ENCODE measurements around the gene BCAP31. TPM values are rescaled to one million over a fixed set of nuclear protein-coding genes. Genes with fewer than 3 reads are reported as not detected.

The BCAP31 gene
- total and polyA plus RNA-seq, 12 donors, result 121 to 343 (median 271) TPM

GRCh38 chrX:153736071-153736820 lies 12.1 kb upstream of the BCAP31 start:
- Histone ChIP-seq H3K27me3 (no peaks in the 10 kb centered on the region), H3K36me3 (replicated peaks in 1 of 2) (no peaks in the 10 kb centered on the region), H3K4me3 (no peak overlapping the region), H3K27ac (no peak overlapping the region), H3K9me3 (replicated peaks in 1 of 3) (no peaks in the 10 kb centered on the region), H3K4me1 (replicated peaks in 1 of 2) (peaks cover 4% of the 10 kb centered on the region in 2 donors)
- intact Hi-C loops (cut with DNase I), result no loop called here
- TF ChIP-seq POLR2A (IDR thresholded peaks at IDR 0.05) (no peak), CTCF (IDR thresholded peaks at IDR 0.05) (no peak)
- WGBS, 4 donors, result 85 to 100% (median 90%) methylated on average over 2 to 30 of the region's 30 CpGs
- no peak for DNase-seq

GRCh38 chrX:153735274-153735673 lies 11.1 kb upstream of the BCAP31 start:
- 80 to 88% (median 86%) methylated on average over 9 of the region's 9 CpGs for WGBS, 4 donors
- no peak for TF ChIP-seq POLR2A (IDR thresholded peaks at IDR 0.05)
- TF ChIP-seq CTCF (IDR thresholded peaks at IDR 0.05), result no peak
- peaks cover 4% of the 10 kb centered on the region in 2 donors for H3K4me1 ChIP-seq (replicated peaks in 1 of 2)
- no peaks in the 10 kb centered on the region for H3K36me3 ChIP-seq (replicated peaks in 1 of 2)
- no peaks in the 10 kb centered on the region for H3K27me3 ChIP-seq
- intact Hi-C loops (cut with DNase I), result no loop called here
- no peak overlapping the region for H3K27ac ChIP-seq
- no peaks in the 10 kb centered on the region for H3K9me3 ChIP-seq (replicated peaks in 1 of 3)
- DNase-seq, result no peak
- no peak overlapping the region for H3K4me3 ChIP-seq

GRCh38 chrX:153734871-153735270 lies 10.7 kb upstream of the BCAP31 start:
- intact Hi-C loops (cut with DNase I), result no loop called here
- H3K27ac ChIP-seq, result no peak overlapping the region
- no peaks in the 10 kb centered on the region for H3K27me3 ChIP-seq
- H3K4me1 ChIP-seq (replicated peaks in 1 of 2), result peaks cover 4% of the 10 kb centered on the region in 2 donors
- DNase-seq, result no peak
- H3K36me3 ChIP-seq (replicated peaks in 1 of 2), result no peaks in the 10 kb centered on the region
- WGBS, 4 donors, result 74 to 100% (median 84%) methylated on average over 2 of the region's 2 CpGs
- no peak overlapping the region for H3K4me3 ChIP-seq
- no peaks in the 10 kb centered on the region for H3K9me3 ChIP-seq (replicated peaks in 1 of 3)
- TF ChIP-seq CTCF (IDR thresholded peaks at IDR 0.05), result no peak
- TF ChIP-seq POLR2A (IDR thresholded peaks at IDR 0.05), result no peak

- H3K4me1 ChIP-seq (replicated peaks in 1 of 2), result peaks cover 4 to 7% of the 10 kb centered on the region in 2 donors
These were observed 9.6 kb upstream of the BCAP31 start for GRCh38 chrX:153733651-153734240.

More at GRCh38 chrX:153733651-153734240, 9.6 kb upstream of the BCAP31 start:
- TF ChIP-seq CTCF (IDR thresholded peaks at IDR 0.05) (no peak), POLR2A (IDR thresholded peaks at IDR 0.05) (no peak)
- H3K4me3 ChIP-seq, result no peak overlapping the region
- no peak for DNase-seq
- H3K27me3 ChIP-seq, result no peaks in the 10 kb centered on the region
- H3K36me3 ChIP-seq (replicated peaks in 1 of 2), result no peaks in the 10 kb centered on the region
- 77 to 100% (median 82%) methylated on average over 3 to 15 of the region's 15 CpGs for whole genome bisulfite sequencing, 4 donors
- H3K27ac ChIP-seq, result no peak overlapping the region
- intact Hi-C loops (cut with DNase I), result no loop called here
- H3K9me3 ChIP-seq (replicated peaks in 1 of 3), result no peaks in the 10 kb centered on the region

All from adrenal gland (tissue), 12 donors.